H1 (cell line): ENCODE measurements around the gene RB1. TPM values are rescaled to one million over a fixed set of nuclear protein-coding genes. Genes with fewer than 3 reads are reported as not detected.

Experiments used
- CTCF ChIA-PET: fragments of 300-600 bp; sonication (Branson Sonifier 250); formaldehyde crosslinking; loops from one replicate; lab custom pipeline; 2021; ENCODE audit not compliant: partially characterized antibody; lab: Charles Lee
- POLR2A ChIA-PET: fragments of 300-600 bp; sonication (Branson Sonifier 250); formaldehyde crosslinking; loops from one replicate; lab custom pipeline; 2021; ENCODE audit warnings: inconsistent platforms; ENCODE audit not compliant: partially characterized antibody; lab: Charles Lee
- DNase-seq, 2 experiments: peaks; one replicate each; pipeline versions ENCODE4 v3.0.0 to v3.0.0-alpha.2; 2010 to 2022; ENCODE audit warnings: low spot score in 2 of 2, low read depth in 1 of 2, mixed read lengths in 1 of 2
- FAIRE-seq: peaks from 2 replicates; lab custom pipeline; 2011; peaks lifted over from hg19 to GRCh38; lab: Jason Lieb, UNC
- H2AFZ ChIP-seq: 2 replicates; pipeline ENCODE4 v1.8.1; 2012; ENCODE audit warnings: low read length, inconsistent platforms
- H2AK5ac ChIP-seq: 2 replicates; pipeline ENCODE4 v1.6.1; 2013; ENCODE audit warnings: low read depth, low read length
- H2BK120ac ChIP-seq: replicated peaks from 2 replicates; pipeline ENCODE3; 2013; ENCODE audit warnings: low read depth, low read length, inconsistent platforms
- H2BK12ac ChIP-seq: 2 replicates; pipeline ENCODE4 v1.6.1; 2013; ENCODE audit warnings: low read depth, low read length
- H2BK15ac ChIP-seq: 2 replicates; pipeline ENCODE4 v1.6.1; 2013; ENCODE audit warnings: low read length
- H2BK20ac ChIP-seq: 2 replicates; pipeline ENCODE4 v1.6.1; 2013; ENCODE audit warnings: low read length
- H2BK5ac ChIP-seq: 2 replicates; pipeline ENCODE4 v1.6.1; 2013; ENCODE audit warnings: low read depth, low read length
- H3K14ac ChIP-seq: 2 replicates; pipeline ENCODE4 v1.6.1; 2013; ENCODE audit warnings: inconsistent platforms; ENCODE audit not compliant: insufficient read length
- H3K18ac ChIP-seq: 2 replicates; pipeline ENCODE4 v1.6.1; 2013; ENCODE audit warnings: low read length; ENCODE audit errors: extremely low read depth
- H3K23ac ChIP-seq: 2 replicates; pipeline ENCODE4 v1.6.1; 2013; ENCODE audit warnings: inconsistent platforms; ENCODE audit not compliant: insufficient read length
- H3K23me2 ChIP-seq: 2 replicates; pipeline ENCODE4 v1.6.1; 2013; ENCODE audit warnings: low read depth, low read length
- H3K27ac ChIP-seq: 2 replicates; pipeline ENCODE4 v1.6.1; 2011; ENCODE audit warnings: low read depth, low read length, inconsistent platforms
- H3K27me3 ChIP-seq, 4 experiments: replicated peaks in 1 of 4; 1 replicate in 1 of 4; 2 replicates in 3 of 4; pipeline versions ENCODE4 v1.6.1 to v1.8.1; 2011 to 2013; ENCODE audit warnings: low read length in 3 of 4, mild to moderate bottlenecking in 3 of 4, inconsistent platforms in 2 of 4, mixed read lengths in 2 of 4, moderate library complexity in 1 of 4; ENCODE audit not compliant: control insufficient read depth in 3 of 4, insufficient read depth in 3 of 4; ENCODE audit errors: extremely low read depth in 1 of 4
- H3K36me3 ChIP-seq, 4 experiments: 2 replicates each; pipeline versions ENCODE4 v1.6.1 to v1.8.1; 2011 to 2013; ENCODE audit warnings: mild to moderate bottlenecking in 4 of 4, low read length in 3 of 4, moderate library complexity in 2 of 4, control low read depth in 1 of 4, inconsistent platforms in 1 of 4; ENCODE audit not compliant: insufficient read depth in 4 of 4, control insufficient read depth in 2 of 4
- H3K4ac ChIP-seq: replicated peaks from 2 replicates; pipeline ENCODE3; 2013; ENCODE audit warnings: low read length, low read depth, mixed read lengths, inconsistent platforms; ENCODE audit not compliant: insufficient read length
- H3K4me1 ChIP-seq, 4 experiments: replicated peaks in 1 of 4; 1 replicate in 1 of 4; 2 replicates in 3 of 4; pipeline versions ENCODE4 v1.6.1 to v1.8.1; 2011 to 2013; ENCODE audit warnings: low read length in 3 of 4, inconsistent platforms in 2 of 4, mixed read lengths in 1 of 4; ENCODE audit not compliant: insufficient read depth in 4 of 4, control insufficient read depth in 3 of 4
- H3K4me2 ChIP-seq, 2 experiments: 2 replicates each; pipeline versions ENCODE4 v1.6.1 to v1.8.1; 2011 to 2013; ENCODE audit warnings: low read depth in 2 of 2, low read length in 2 of 2, control low read depth in 1 of 2, inconsistent platforms in 1 of 2, mild to moderate bottlenecking in 1 of 2; ENCODE audit not compliant: insufficient read depth in 1 of 2
- H3K4me3 ChIP-seq, 4 experiments: fragments of 200-600, 300-600 bp in 1 of 4; sonication (generic), shearing (Covaris generic), sonication (Bioruptor Twin) in 1 of 4; 2 replicates each; pipeline versions ENCODE4 v1.5.1 to v1.8.1; 2011 to 2016; ENCODE audit warnings: low read length in 4 of 4, low read depth in 3 of 4, control low read depth in 2 of 4, inconsistent platforms in 2 of 4, mild to moderate bottlenecking in 2 of 4, mixed read lengths in 1 of 4, moderate library complexity in 1 of 4; ENCODE audit not compliant: insufficient read depth in 2 of 4; ENCODE audit errors: extremely low read depth in 1 of 4
- H3K56ac ChIP-seq: replicated peaks from 2 replicates; pipeline ENCODE3; 2013; ENCODE audit warnings: low read depth, mild to moderate bottlenecking, mixed read lengths, low read length, inconsistent platforms; ENCODE audit not compliant: insufficient read length
- H3K79me1 ChIP-seq: 2 replicates; pipeline ENCODE4 v1.6.1; 2013; ENCODE audit warnings: low read depth, low read length, control low read depth
- H3K79me2 ChIP-seq, 2 experiments: 2 replicates each; pipeline versions ENCODE4 v1.6.1 to v1.8.1; 2012 to 2013; ENCODE audit warnings: low read length in 2 of 2, mild to moderate bottlenecking in 2 of 2, inconsistent platforms in 1 of 2; ENCODE audit not compliant: insufficient read depth in 2 of 2, control insufficient read depth in 1 of 2
- H3K9ac ChIP-seq, 4 experiments: replicated peaks in 1 of 4; 1 replicate in 1 of 4; 2 replicates in 3 of 4; pipeline versions ENCODE4 v1.6.1 to v1.8.1; 2011 to 2013; ENCODE audit warnings: low read depth in 3 of 4, low read length in 3 of 4, control low read depth in 2 of 4, mild to moderate bottlenecking in 2 of 4, moderate library complexity in 2 of 4, inconsistent platforms in 1 of 4; ENCODE audit errors: extremely low read depth in 1 of 4
- H3K9me3 ChIP-seq, 2 experiments: 2 replicates each; pipeline versions ENCODE4 v1.6.1 to v1.8.1; 2012 to 2013; ENCODE audit warnings: mild to moderate bottlenecking in 2 of 2, moderate library complexity in 2 of 2, control low read depth in 1 of 2, inconsistent platforms in 1 of 2, low read depth in 1 of 2, low read length in 1 of 2, mixed read lengths in 1 of 2; ENCODE audit not compliant: insufficient read depth in 2 of 2
- H4K20me1 ChIP-seq, 2 experiments: replicated peaks in 1 of 2; 2 replicates each; pipeline versions ENCODE3 to v1.8.1; 2011 to 2013; ENCODE audit warnings: inconsistent platforms in 2 of 2, low read length in 2 of 2, mild to moderate bottlenecking in 1 of 2; ENCODE audit not compliant: insufficient read depth in 2 of 2, control insufficient read depth in 1 of 2
- H4K5ac ChIP-seq: 2 replicates; pipeline ENCODE4 v1.6.1; 2013; ENCODE audit warnings: low read length, low read depth, mixed read lengths, inconsistent platforms; ENCODE audit not compliant: insufficient read length
- H4K8ac ChIP-seq: 2 replicates; pipeline ENCODE4 v1.8.0; 2013; ENCODE audit warnings: mild to moderate bottlenecking, moderate library complexity, low read length, inconsistent platforms; ENCODE audit not compliant: insufficient read depth; ENCODE audit errors: extremely low read depth
- H4K91ac ChIP-seq: replicated peaks from 2 replicates; pipeline ENCODE3; 2013; ENCODE audit warnings: low read length, mixed read lengths, inconsistent platforms; ENCODE audit not compliant: insufficient read length
- CBX5 ChIP-seq: fragments of 300-800, 300-1000 bp; sonication (generic); IDR thresholded peaks from 2 replicates; pipeline ENCODE4 v1.7.1; 2016; ENCODE audit warnings: antibody characterized with exemption, low read length, low read depth
- CBX8 ChIP-seq: fragments of 300-800, 300-1000 bp; sonication (generic); IDR thresholded peaks from 2 replicates; pipeline ENCODE4 v1.7.1; 2016; ENCODE audit warnings: low read depth, low read length, borderline replicate concordance
- E2F6 ChIP-seq: IDR thresholded peaks from 2 replicates; pipeline ENCODE4 v1.6.1; 2012; ENCODE audit warnings: inconsistent platforms
- EZH2 ChIP-seq: fragments of 200-600 bp; sonication (generic); IDR thresholded peaks from 2 replicates; pipeline ENCODE4 v1.7.1; 2012; ENCODE audit warnings: low read depth, mild to moderate bottlenecking, moderate library complexity, low read length, inconsistent platforms; ENCODE audit not compliant: severe bottlenecking
- FOSL1 ChIP-seq: IDR thresholded peaks from 2 replicates; pipeline ENCODE4 v1.6.1; 2011; ENCODE audit warnings: mild to moderate bottlenecking, low read depth, low read length, moderate library complexity; ENCODE audit not compliant: insufficient read depth
- KDM5A ChIP-seq: fragments of 200-600 bp; IDR thresholded peaks from 2 replicates; pipeline ENCODE4 v1.7.1; 2012; ENCODE audit warnings: mild to moderate bottlenecking, low read length, inconsistent platforms, mixed read lengths
- NANOG ChIP-seq: IDR thresholded peaks from 2 replicates; pipeline ENCODE4 v1.6.1; 2011; ENCODE audit warnings: low read length, low read depth, mild to moderate bottlenecking, inconsistent platforms; ENCODE audit not compliant: insufficient read depth, poor library complexity, severe bottlenecking
- POLR2A ChIP-seq, 2 experiments: IDR thresholded peaks; 1 replicate in 1 of 2; 2 replicates in 1 of 2; pipeline ENCODE4 v1.6.1; 2011; ENCODE audit warnings: low read depth in 2 of 2, low read length in 2 of 2, mild to moderate bottlenecking in 2 of 2; ENCODE audit errors: control extremely low read depth in 1 of 2
- YY1 ChIP-seq: IDR thresholded peaks from 2 replicates; pipeline ENCODE4 v1.6.1; 2011; ENCODE audit warnings: low read depth, mild to moderate bottlenecking, low read length
- WGBS, 2 experiments: shearing (Covaris generic) in 1 of 2; methylation state at CpG; one replicate each; pipeline versions ENCODE4 v1.1.6 to v1.1.7; 2013 to 2015; ENCODE audit warnings: low lambda C conversion rate in 2 of 2, mixed read lengths in 2 of 2, inconsistent platforms in 1 of 2, low coverage in 1 of 2, missing lambda C conversion rate in 1 of 2; ENCODE audit not compliant: insufficient replicate concordance in 2 of 2, insufficient coverage in 1 of 2, insufficient read length in 1 of 2; ENCODE audit errors: extremely low coverage in 1 of 2, missing lambda C conversion rate in 1 of 2; 5-methylcytosine and 5-hydroxymethylcytosine counted together
- polyA plus RNA-seq, 7 experiments: library from polyadenylated mRNA; depleted of rRNA in 3 of 7; stranded (reverse) in 5 of 7; unstranded in 2 of 7; fragments of >200 nt in 5 of 7; fragments of 200-250 nt in 2 of 7; gene quantifications; 1 replicate in 5 of 7; 2 replicates in 1 of 7; 4 replicates in 1 of 7; pipeline versions ENCODE4 v1.2.1 to v1.2.3, GENCODE V29; 2011 to 2013; ENCODE audit warnings: missing spikeins in 2 of 7, mixed read lengths in 2 of 7
- total RNA-seq: library from RNA; stranded (reverse); fragmentation: NEBNext Ultra II Directional; extraction: Animal tissue kit (Norgen Biotek cat#: 25700); gene quantifications from 2 replicates; pipeline ENCODE4 v1.2.1, GENCODE V29; 2021
- TF ChIP-seq, protein P1 (sequence below): IDR thresholded peaks from 2 replicates; pipeline ENCODE4 v1.6.1; 2012; ENCODE audit warnings: low read length, inconsistent platforms

RB1 gene
- total and polyA plus RNA-seq, 2 of the 8 experiments (the other 6 are each of a cell fraction or from before 2014, with no cell fraction given): 4.1 to 17.5 TPM

DNA sequence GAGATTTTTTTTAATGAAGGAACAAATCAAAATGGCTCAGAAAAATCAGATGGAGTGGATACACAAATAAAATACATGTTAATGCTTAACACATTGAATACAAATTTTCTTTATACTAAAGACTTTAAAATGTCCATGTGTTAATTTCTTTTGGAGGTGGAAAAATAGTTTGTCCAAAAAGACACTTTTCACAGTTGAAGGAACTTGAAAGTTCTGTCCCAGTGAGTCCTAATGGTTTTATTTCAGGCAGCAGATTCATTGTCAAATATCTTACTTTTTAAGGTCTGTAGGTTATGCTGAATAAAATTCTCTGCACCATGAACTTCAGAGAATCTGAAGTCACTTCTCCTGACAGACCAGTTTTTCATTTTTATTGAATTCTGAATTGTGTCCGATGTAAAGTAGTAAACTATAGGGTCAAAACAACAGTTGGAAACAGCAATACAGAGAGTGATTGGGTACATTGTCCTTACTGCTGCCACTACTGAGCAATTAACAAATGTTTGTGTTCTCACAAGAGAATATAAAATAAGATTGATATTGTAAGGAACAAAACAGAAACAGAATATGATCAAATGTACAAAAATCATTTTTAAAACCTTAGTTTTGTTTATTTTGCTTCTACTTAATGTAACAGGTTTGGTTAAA is 107.7 kb downstream of the RB1 start:
- H2BK12ac ChIP-seq: no peak overlapping the region
- no peaks in the 10 kb centered on the region for H4K20me1 ChIP-seq
- H2BK15ac ChIP-seq: no peak overlapping the region
- H2AFZ ChIP-seq: no peak overlapping the region
- WGBS, 2 experiments: 92% methylated on average over 1 of the region's 1 CpG; no CpG with 5 or more reads in 1 of the 2 experiments
- H4K8ac ChIP-seq: no peak overlapping the region
- H3K4me1 ChIP-seq: peaks cover 3 to 4% (median 3%) of the 10 kb centered on the region in 4 experiments; a peak in 4 of 7 replicates
- no peak overlapping the region for H2BK20ac ChIP-seq
- H3K36me3 ChIP-seq: no peaks in the 10 kb centered on the region
- no peaks in the 10 kb centered on the region for H3K23me2 ChIP-seq
- no peak overlapping the region for H2BK120ac ChIP-seq
- no peaks in the 10 kb centered on the region for H3K79me2 ChIP-seq
- CTCF ChIA-PET: no interaction called here
- H4K91ac ChIP-seq: no peak overlapping the region
- H3K23ac ChIP-seq: no peak overlapping the region
- no peak overlapping the region for H3K14ac ChIP-seq
- no peak overlapping the region for H2BK5ac ChIP-seq
- DNase-seq (no peak), FAIRE-seq (no peak)
- H3K56ac ChIP-seq: no peak overlapping the region
- H3K27me3 ChIP-seq: no peaks in the 10 kb centered on the region
- H3K4me3 ChIP-seq: peak overlapping the region in 1 of 4 experiments; percentile 44; a peak in 2 of 8 replicates
- H3K4me2 ChIP-seq: peak overlapping the region; percentile 37 to 59; a peak in 2 of 4 replicates
- H3K18ac ChIP-seq: no peak overlapping the region
- H3K27ac ChIP-seq: no peak overlapping the region
- no peak overlapping the region for H3K4ac ChIP-seq
- no peak overlapping the region for H4K5ac ChIP-seq
- no peaks in the 10 kb centered on the region; a peak in 1 of 4 replicates for H3K9me3 ChIP-seq
- POLR2A ChIA-PET: no interaction called here
- H3K79me1 ChIP-seq: no peaks in the 10 kb centered on the region
- no peak overlapping the region for H3K9ac ChIP-seq
- no peak overlapping the region for H2AK5ac ChIP-seq
- no peak for TF ChIP-seq FOSL1
- TF ChIP-seq KDM5A: no peak
- TF ChIP-seq, protein P1, sequence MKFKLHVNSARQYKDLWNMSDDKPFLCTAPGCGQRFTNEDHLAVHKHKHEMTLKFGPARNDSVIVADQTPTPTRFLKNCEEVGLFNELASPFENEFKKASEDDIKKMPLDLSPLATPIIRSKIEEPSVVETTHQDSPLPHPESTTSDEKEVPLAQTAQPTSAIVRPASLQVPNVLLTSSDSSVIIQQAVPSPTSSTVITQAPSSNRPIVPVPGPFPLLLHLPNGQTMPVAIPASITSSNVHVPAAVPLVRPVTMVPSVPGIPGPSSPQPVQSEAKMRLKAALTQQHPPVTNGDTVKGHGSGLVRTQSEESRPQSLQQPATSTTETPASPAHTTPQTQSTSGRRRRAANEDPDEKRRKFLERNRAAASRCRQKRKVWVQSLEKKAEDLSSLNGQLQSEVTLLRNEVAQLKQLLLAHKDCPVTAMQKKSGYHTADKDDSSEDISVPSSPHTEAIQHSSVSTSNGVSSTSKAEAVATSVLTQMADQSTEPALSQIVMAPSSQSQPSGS: no peak
- TF ChIP-seq POLR2A (IDR thresholded peaks at IDR 0.05; ENCODE audit: control extremely low read depth in 1 of 2, low read depth in 2 of 2, low read length in 2 of 2): no peak
- no peak for TF ChIP-seq NANOG
- no peak for TF ChIP-seq CBX5
- no peak for TF ChIP-seq YY1
- no peak for TF ChIP-seq CBX8
- TF ChIP-seq E2F6: no peak
- TF ChIP-seq EZH2: no peak
